Measurements from ENCODE around the gene TRIM59. TPM values are rescaled to one million over a fixed set of nuclear protein-coding genes. Genes with fewer than 3 reads are reported as not detected.

The TRIM59 gene
- total RNA-seq, 1 experiment from 2014 or later = 25.3 TPM

GRCh38 chr3:160403028-160403545, 46.5 kb downstream of the TRIM59 start:
- peaks cover 59% of the 10 kb centered on the region for H3K36me3 ChIP-seq (ENCODE audit: low read depth, low read length)
- H3K79me2 ChIP-seq (ENCODE audit: low read length) = peaks cover 97% of the 10 kb centered on the region
- H3K9ac ChIP-seq (ENCODE audit: low read length) = peak overlapping the region; percentile 97
- BruUV-seq (replicated peaks) = no TSS peak
- ChIA-PET POLR2A (ENCODE audit: unreplicated experiment) (no interaction called here), CTCF (no interaction called here)
- H3K27me3 ChIP-seq (ENCODE audit: low read length) = no peaks in the 10 kb centered on the region
- peak overlapping the region; percentile 5; the same call in 1 of the 2 replicates for H3K27ac ChIP-seq (ENCODE audit: low read length)
- H3K4me2 ChIP-seq (ENCODE audit: low read length) = peak overlapping the region; percentile 95
- ATAC-seq (no peak), DNase-seq (peak; percentile 17)
- intact Hi-C loops (cut with micrococcal nuclease) = no loop called here
- no peak for TF ChIP-seq CTCF (conservative IDR thresholded peaks at IDR 0.05; ENCODE audit: low read depth, low read length)
- H3K4me3 ChIP-seq (ENCODE audit: low read length) = peak overlapping the region; percentile 92
- H4K20me1 ChIP-seq (ENCODE audit: low read length) = peaks cover 70% of the 10 kb centered on the region
- peaks cover 19% of the 10 kb centered on the region for H3K4me1 ChIP-seq (ENCODE audit: insufficient read depth, low read length)
- H2AFZ ChIP-seq (ENCODE audit: low read length) = no peak overlapping the region
- no peaks in the 10 kb centered on the region for H3F3A ChIP-seq (ENCODE audit: low read length, unreplicated experiment)
- H3K9me3 ChIP-seq (ENCODE audit: low read length) = no peaks in the 10 kb centered on the region
- H3K9me2 ChIP-seq (replicated peaks; ENCODE audit: low read length) = no peaks in the 10 kb centered on the region

GRCh38 chr3:160402221-160403027, 47.2 kb downstream of the TRIM59 start:
- H3K27ac ChIP-seq (ENCODE audit: low read length) = peak overlapping the region; percentile 3; the same call in 1 of the 2 replicates
- H3K4me3 ChIP-seq (ENCODE audit: low read length) = peak overlapping the region; percentile 92
- peaks cover 22% of the 10 kb centered on the region for H3K4me1 ChIP-seq (ENCODE audit: insufficient read depth, low read length)
- peaks cover 68% of the 10 kb centered on the region for H4K20me1 ChIP-seq (ENCODE audit: low read length)
- peaks cover 96% of the 10 kb centered on the region for H3K79me2 ChIP-seq (ENCODE audit: low read length)
- intact Hi-C loops (cut with micrococcal nuclease) = no loop called here
- H3K27me3 ChIP-seq (ENCODE audit: low read length) = no peaks in the 10 kb centered on the region
- H3F3A ChIP-seq (ENCODE audit: low read length, unreplicated experiment) = no peaks in the 10 kb centered on the region
- no peaks in the 10 kb centered on the region for H3K9me3 ChIP-seq (ENCODE audit: low read length)
- TF ChIP-seq EZH2 (IDR thresholded peaks at IDR 0.05; ENCODE audit: low read length, unreplicated experiment) = no peak
- TF ChIP-seq CTCF (conservative IDR thresholded peaks at IDR 0.05; ENCODE audit: low read depth, low read length) = no peak
- no peak for TF ChIP-seq EZH2phosphoT487 (IDR thresholded peaks at IDR 0.05; ENCODE audit: borderline replicate concordance, low read length)
- peaks cover 55% of the 10 kb centered on the region for H3K36me3 ChIP-seq (ENCODE audit: low read depth, low read length)
- H3K9ac ChIP-seq (ENCODE audit: low read length) = peak overlapping the region; percentile 97
- H3K4me2 ChIP-seq (ENCODE audit: low read length) = peak overlapping the region; percentile 95
- DNase-seq = no peak
- POLR2A ChIA-PET (ENCODE audit: unreplicated experiment) = interaction anchor here (0.6 kb wide), 1 partner anchor 1605 kb away, joined by 27 read pairs; no protein-coding TSS in a partner anchor
- ATAC-seq = no peak
- BruUV-seq (replicated peaks) = no TSS peak
- no peaks in the 10 kb centered on the region for H3K9me2 ChIP-seq (replicated peaks; ENCODE audit: low read length)
- CTCF ChIA-PET = no interaction called here
- no peak overlapping the region for H2AFZ ChIP-seq (ENCODE audit: low read length)

All from PC-3 (cell line).